Activated gamma-delta T cell treated with Interleukin-2 at 50 U/mL for 16 hours (primary cell): Measurements from ENCODE around the gene MED10.

Experiments
- DNase-seq: peaks from one replicate; pipeline ENCODE4 v3.0.0-alpha.2; 2020

MED10 gene

GRCh38 chr5:6377905-6378765, at the start of gene MED10:
Gene MED10, minus strand, starts transcription at chr5:6378547. Its CDS starts 64 bp downstream, at chr5:6378483.
- DNase-seq, result peak; percentile 94

- DNase-seq, result no peak
Observed at GRCh38 chr5:6427694-6428093, 49.3 kb upstream of the MED10 start.

- DNase-seq, result no peak
Observed at GRCh38 chr5:6424700-6425099, 46.4 kb upstream of the MED10 start.

GRCh38 chr5:6424110-6424659, 45.8 kb upstream of the MED10 start:
- no peak for DNase-seq

GRCh38 chr5:6423327-6424109, 45.2 kb upstream of the MED10 start:
- no peak for DNase-seq

- no peak for DNase-seq
Observed at GRCh38 chr5:6419340-6419852, 41.0 kb upstream of the MED10 start.

- no peak for DNase-seq
Observed at GRCh38 chr5:6418679-6419276, 40.4 kb upstream of the MED10 start.

GRCh38 chr5:6417657-6418056, 39.3 kb upstream of the MED10 start:
- no peak for DNase-seq

GRCh38 chr5:6412811-6413210, 34.5 kb upstream of the MED10 start:
- no peak for DNase-seq

GRCh38 chr5:6411141-6411540, 32.8 kb upstream of the MED10 start:
- no peak for DNase-seq

- no peak for DNase-seq
Observed at GRCh38 chr5:6410421-6410820, 32.1 kb upstream of the MED10 start.

GRCh38 chr5:6408627-6409446, 30.5 kb upstream of the MED10 start:
- no peak for DNase-seq

GRCh38 chr5:6408260-6408596, 29.9 kb upstream of the MED10 start:
- DNase-seq, result no peak

- DNase-seq, result no peak
Observed at GRCh38 chr5:6407558-6408259, 29.4 kb upstream of the MED10 start.

GRCh38 chr5:6405591-6405990, 27.2 kb upstream of the MED10 start:
- no peak for DNase-seq

- no peak for DNase-seq
Observed at GRCh38 chr5:6404129-6404528, 25.8 kb upstream of the MED10 start.

- DNase-seq, result no peak
Observed at GRCh38 chr5:6403416-6403815, 25.1 kb upstream of the MED10 start.

GRCh38 chr5:6402939-6403338, 24.6 kb upstream of the MED10 start:
- DNase-seq, result no peak

- no peak for DNase-seq
Observed at GRCh38 chr5:6401410-6401809, 23.1 kb upstream of the MED10 start.

GRCh38 chr5:6399980-6400910, 21.9 kb upstream of the MED10 start:
- no peak for DNase-seq
